Epidermal melanocyte (primary cell): ENCODE results near the gene SERGEF.
"Not testable (repeated sequence)": the region's sequence is repeated elsewhere in the genome, so short reads cannot be mapped to it uniquely, and the experiment has no call there.

Source experiments
- DNase-seq: peaks from one replicate; pipeline ENCODE4 v3.0.0; 2011; ENCODE audit warnings: low spot score; ENCODE audit not compliant: insufficient read length

Gene SERGEF

DNA sequence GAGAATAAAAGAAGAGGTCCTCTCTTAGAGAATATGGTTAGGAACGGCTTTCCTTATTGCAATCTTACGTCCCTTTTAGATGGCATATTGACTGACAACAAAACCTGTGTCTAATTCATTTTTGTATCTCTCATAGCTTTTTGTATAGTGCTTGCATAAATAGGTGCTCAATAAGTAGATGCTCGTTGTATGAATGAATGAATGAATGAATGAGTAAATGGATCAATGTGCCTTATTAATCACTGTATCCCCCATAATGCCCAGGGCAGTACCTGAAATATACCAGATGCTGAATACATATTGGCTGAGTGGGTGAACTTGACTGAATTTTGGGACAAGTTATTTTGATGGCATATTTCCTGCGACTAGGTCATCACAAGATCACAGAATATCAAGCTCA is 97.9 kb downstream of the SERGEF start:
- DNase-seq, result no peak

GRCh38 chr11:17907046-17907445 is 105.8 kb downstream of the SERGEF start:
- DNase-seq, result no peak

- DNase-seq, result no peak
Observed at GRCh38 chr11:17906436-17906835, 106.4 kb downstream of the SERGEF start.

GRCh38 chr11:17905477-17905876 is 107.4 kb downstream of the SERGEF start:
- DNase-seq, result no peak

DNA sequence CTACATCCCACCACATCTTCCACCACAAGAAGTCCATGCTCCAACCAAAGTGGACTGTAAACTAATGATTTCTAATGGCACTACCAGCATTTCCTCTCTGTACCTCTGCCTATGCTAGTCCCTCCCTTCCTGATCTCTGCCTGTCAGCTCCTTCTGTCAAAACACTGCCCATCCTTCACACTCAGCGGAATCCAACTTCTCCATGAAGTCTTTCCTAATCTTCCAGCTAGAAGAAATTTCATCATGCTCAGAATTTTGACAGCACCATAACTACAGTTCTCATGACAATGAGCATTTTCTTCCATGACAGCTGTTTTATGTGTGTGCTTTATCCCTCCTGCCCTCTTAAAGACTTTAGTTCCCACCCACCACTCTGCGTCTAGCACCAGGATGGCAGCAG is 111.4 kb downstream of the SERGEF start:
- no peak for DNase-seq

DNA sequence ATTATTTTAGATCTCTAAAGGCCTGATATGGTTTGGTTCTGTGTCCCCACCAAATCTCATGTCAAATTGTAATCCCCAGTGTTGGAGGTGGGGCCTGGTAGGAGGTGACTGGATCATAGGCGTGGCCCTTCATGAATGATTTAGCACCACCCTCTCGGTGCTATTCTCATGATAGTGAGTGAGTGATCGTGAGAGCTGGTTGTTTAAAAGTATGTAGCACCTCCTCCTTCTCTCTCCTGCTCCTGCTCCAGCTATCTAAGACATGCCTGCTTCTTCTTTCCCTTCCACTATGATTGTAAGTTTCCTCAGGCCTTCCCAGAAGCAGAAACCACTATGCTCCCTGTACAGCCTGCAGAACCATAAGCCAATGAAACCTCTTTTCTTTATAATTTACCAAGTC is 114.1 kb downstream of the SERGEF start:
- DNase-seq, result no peak

GRCh38 chr11:17898071-17898470 is 114.8 kb downstream of the SERGEF start:
- no peak for DNase-seq

DNA sequence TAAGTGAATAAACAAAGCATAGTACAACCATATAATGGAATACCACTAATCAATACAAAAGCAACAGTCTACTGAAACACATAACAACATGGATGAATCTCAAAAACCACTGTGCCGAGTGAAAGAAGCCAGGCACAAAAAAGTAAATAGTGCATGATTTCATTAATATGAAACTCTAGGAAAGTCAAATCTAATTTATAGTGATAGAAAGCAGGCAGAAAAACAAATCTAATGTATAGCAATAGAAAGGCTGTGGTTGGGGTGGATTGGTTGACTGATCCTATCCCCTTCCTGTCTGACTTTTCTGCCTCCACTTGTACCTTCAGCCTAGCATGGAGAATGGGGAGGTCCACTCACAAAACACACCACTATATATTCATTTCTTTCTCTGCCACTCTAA is 115.4 kb downstream of the SERGEF start:
- no peak for DNase-seq

DNA sequence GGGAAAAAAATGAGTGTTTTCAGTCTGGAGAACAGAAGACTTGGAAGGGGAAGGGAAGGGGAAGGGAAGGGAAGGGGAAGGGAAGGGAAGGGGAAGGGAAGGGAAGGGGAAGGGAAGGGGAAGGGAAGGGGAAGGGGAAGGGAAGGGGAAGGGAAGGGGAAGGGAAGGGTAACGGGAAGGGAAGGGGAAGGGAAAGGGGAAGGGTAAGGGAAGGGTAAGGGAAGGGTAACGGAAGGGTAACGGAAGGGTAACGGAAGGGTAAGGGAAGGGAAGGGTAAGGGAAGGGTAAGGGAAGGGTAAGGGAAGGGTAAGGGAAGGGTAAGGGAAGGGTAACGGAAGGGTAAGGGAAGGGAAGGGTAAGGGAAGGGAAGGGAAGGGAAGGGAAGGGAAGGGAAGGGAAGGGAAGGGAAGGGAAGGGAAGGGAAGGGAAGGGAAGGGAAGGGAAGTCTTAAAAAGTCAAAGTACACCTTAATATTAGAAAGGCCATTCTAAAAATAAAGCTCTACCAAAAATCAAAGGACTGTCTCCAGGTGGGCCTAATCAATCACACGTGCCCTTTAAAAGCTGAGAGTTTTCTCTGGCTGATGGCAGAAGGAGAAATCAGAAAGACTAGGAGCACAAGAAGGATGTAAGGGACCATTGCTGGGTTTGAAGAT is 116.2 kb downstream of the SERGEF start:
- not testable (repeated sequence) for DNase-seq

- DNase-seq, result no peak
Observed at GRCh38 chr11:17894929-17895658, 117.8 kb downstream of the SERGEF start.

GRCh38 chr11:17892409-17892808 is 120.4 kb downstream of the SERGEF start:
- no peak for DNase-seq

GRCh38 chr11:17890325-17890724 is 122.5 kb downstream of the SERGEF start:
- no peak for DNase-seq

- no peak for DNase-seq
Observed at GRCh38 chr11:17887779-17888178, 125.1 kb downstream of the SERGEF start.

- DNase-seq, result no peak
Observed at GRCh38 chr11:17883946-17884345, 128.9 kb downstream of the SERGEF start.

DNA sequence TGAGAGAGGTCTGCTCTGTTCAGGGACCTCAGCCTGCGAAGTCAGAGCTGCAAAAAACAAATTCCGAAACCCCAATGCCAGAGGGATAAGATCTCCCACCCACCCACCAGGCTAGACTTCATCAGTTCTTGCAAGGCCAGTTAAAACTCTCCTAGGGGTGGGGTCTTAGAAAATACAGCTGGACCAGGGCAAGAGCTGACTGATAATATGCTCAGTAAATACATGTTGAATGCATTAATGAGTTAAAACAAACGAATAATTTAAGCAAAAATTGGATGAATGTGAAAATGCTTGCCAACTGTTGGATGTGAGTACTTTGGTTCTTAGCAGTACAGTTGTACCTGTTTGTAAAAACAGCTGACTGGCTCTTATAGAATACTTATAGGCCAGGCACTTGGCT is 129.8 kb downstream of the SERGEF start:
- DNase-seq, result no peak

- no peak for DNase-seq
Observed at GRCh38 chr11:17878743-17879142, 134.1 kb downstream of the SERGEF start.

DNA sequence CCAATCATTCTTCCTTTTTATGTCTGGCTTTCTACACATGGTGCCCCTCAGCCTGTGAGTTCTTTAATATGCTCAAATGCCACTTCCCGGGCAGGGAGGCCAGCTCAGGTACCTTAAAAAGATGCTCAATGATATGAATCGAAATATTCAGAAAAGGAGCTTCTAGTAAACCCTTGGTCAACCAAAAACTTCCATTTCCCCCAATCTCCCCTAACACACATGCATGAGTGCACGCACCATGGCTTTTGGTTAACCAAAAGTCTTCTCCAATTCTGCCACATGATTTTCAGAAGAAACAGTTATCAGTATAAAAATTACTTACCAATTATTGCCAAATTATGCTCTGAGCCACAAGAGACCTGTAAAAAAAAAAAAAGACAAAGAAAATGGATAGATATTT is 135.0 kb downstream of the SERGEF start:
- no peak for DNase-seq

DNA sequence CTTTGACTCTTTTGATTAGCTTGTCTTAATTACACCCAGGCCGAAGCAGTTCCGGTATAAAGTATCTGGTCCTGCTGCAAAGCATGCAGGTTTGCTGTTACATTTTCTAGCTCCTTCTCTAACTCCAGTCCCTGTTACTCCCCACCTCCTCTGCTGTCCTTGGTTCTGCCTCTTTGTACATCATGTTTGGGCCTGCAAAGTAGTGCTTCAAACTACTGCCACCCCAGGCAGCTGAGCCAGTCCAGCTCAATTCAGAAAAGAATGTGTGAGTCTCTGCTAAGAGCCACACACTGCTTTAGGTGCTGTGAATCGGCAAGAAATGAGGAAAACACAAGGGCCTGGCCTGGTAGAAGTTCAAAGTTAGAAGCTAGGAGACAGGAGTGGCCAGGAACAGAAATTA is 136.0 kb downstream of the SERGEF start:
- no peak for DNase-seq

- no peak for DNase-seq
Observed at GRCh38 chr11:17875891-17876290, 137.0 kb downstream of the SERGEF start.

DNA sequence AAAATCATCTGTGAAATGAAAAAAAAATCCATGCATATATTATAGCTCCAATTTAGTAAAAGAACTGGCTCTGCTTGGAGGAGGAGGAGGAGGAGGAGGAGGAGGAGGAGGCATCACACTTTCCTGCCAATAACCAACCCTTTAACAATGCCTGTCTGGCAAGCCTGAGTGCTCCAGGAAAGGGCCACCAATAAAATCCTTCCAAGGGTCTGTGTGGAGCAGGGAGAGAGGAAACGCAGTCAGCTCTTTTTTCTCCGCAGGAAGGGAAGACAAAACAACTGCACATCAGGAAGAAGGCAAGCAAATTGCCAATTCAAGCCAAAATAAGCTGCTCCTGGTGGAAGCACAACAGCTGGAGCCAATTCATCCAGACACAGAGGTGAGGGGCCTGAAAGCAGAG is 139.3 kb downstream of the SERGEF start:
- no peak for DNase-seq

- DNase-seq, result not testable (repeated sequence)
Observed at GRCh38 chr11:17868398-17868797, 144.4 kb downstream of the SERGEF start.

- no peak for DNase-seq
Observed at GRCh38 chr11:17867341-17867740, 145.5 kb downstream of the SERGEF start.

DNA sequence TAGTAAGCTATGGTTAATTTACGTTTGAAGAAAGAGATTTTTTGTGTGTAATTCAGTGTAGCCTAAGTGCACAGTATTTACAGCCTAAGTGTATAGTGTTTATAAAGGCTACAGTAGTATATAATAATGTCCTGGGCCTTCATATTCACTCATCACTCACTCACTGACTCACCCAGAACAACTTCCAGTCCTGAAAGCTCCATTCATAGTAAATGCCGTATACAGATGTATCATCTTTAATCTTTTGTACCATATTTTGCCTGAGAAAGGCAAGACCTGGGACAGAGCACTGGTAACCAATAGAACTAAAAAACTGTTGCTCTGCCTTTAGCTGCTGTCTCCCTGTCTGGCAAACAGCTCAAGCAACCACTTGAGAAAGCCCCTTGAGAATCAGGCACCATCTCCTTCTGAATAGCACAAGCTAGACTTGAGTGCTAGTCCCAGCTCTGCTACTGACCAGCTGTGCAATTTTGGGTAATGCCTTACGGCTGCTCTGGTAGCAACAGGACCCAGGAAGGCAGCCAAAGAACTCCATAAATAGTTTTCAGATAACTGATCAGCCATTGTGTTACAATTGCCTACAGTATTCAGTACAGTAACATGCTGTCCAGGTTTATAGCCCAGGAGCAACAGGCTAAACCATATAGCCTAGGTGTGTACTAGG is 146.9 kb downstream of the SERGEF start:
- no peak for DNase-seq
